GM19395 (cell line): ENCODE data around the gene VPREB3.

Source experiments
- ATAC-seq: cut with Tn5 transposase; IDR thresholded peaks from one replicate; pipeline ENCODE4 v1.9.1; 2021; ENCODE audit warnings: mild to moderate bottlenecking, moderate library complexity; ENCODE audit not compliant: unreplicated experiment

Gene VPREB3

DNA sequence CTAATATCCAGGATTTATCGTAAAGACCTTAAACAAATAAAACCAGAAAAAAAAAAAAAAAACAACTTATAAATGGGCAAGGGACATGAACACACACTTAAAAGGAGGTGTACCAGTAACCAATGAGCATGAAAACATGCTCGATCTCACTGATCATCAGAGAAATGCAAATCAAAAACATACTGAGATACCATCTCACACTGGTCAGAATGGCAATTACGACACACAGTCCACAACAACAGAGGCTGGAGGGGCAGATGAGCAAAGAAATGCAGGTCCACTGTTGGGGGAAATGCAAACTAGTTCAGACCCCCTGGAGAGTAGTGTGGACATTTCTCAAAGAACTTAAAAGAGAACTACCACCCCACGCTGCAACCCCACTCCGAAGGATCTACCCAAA is 50.2 kb downstream of the VPREB3 start:
- no peak for ATAC-seq
